Neural cell (in vitro differentiated cells): ENCODE measurements around the gene DTX1. TPM values are rescaled to one million over a fixed set of nuclear protein-coding genes. Genes with fewer than 3 reads are reported as not detected.

ENCODE experiments used
- H2AFZ ChIP-seq: fragments of 200-600, 300-800 bp; sonication (generic), shearing (Covaris generic); 2 replicates; pipeline ENCODE4 v1.6.0; 2014; ENCODE audit warnings: low read depth, mild to moderate bottlenecking, antibody characterized with exemption, low read length, moderate library complexity
- H3F3A ChIP-seq: fragments of 200-600 bp; shearing (Covaris generic); 2 replicates; pipeline ENCODE4 v1.6.1; 2016; ENCODE audit warnings: mild to moderate bottlenecking, moderate library complexity, mixed read lengths, antibody characterized with exemption, low read length; ENCODE audit not compliant: insufficient read depth, poor library complexity, severe bottlenecking
- H3K27ac ChIP-seq: fragments of 200-600, 300-800 bp; sonication (generic), shearing (Covaris generic); 2 replicates; pipeline ENCODE4 v1.5.1; 2014; ENCODE audit warnings: mild to moderate bottlenecking, low read length, moderate library complexity
- H3K27me3 ChIP-seq: fragments of 300-800, 200-600 bp; sonication (generic), shearing (Covaris generic); 2 replicates; pipeline ENCODE4 v1.6.0; 2014; ENCODE audit warnings: mild to moderate bottlenecking, low read depth, low read length, moderate library complexity; ENCODE audit not compliant: insufficient read depth
- H3K36me3 ChIP-seq: fragments of 300-800, 200-600 bp; sonication (generic), shearing (Covaris generic); 2 replicates; pipeline ENCODE4 v1.5.1; 2014; ENCODE audit warnings: mild to moderate bottlenecking, antibody characterized with exemption, low read length, moderate library complexity; ENCODE audit not compliant: insufficient read depth
- H3K4me2 ChIP-seq: fragments of 300-800, 200-600 bp; sonication (generic), shearing (Covaris generic); 2 replicates; pipeline ENCODE4 v1.6.0; 2014; ENCODE audit warnings: mild to moderate bottlenecking, low read length
- H3K4me3 ChIP-seq: fragments of 300-800, 200-600 bp; sonication (generic), shearing (Covaris generic); 2 replicates; pipeline ENCODE4 v1.5.1; 2014; ENCODE audit warnings: mild to moderate bottlenecking, low read length, moderate library complexity
- H3K79me2 ChIP-seq: fragments of 200-600 bp; shearing (Covaris generic); replicated peaks from 2 replicates; pipeline ENCODE4 v1.6.0; 2014; ENCODE audit warnings: mild to moderate bottlenecking, low read length, moderate library complexity; ENCODE audit not compliant: insufficient read depth
- H3K9ac ChIP-seq: fragments of 300-800, 200-600 bp; sonication (generic), shearing (Covaris generic); 2 replicates; pipeline ENCODE4 v1.6.1; 2016; ENCODE audit warnings: mild to moderate bottlenecking, low read length, mixed read lengths
- H3K9me2 ChIP-seq: fragments of 200-600 bp; shearing (Covaris generic); 2 replicates; pipeline ENCODE4 v1.6.1; 2016; ENCODE audit warnings: mild to moderate bottlenecking, low read length, mixed read lengths; ENCODE audit not compliant: insufficient read depth
- H3K9me3 ChIP-seq: fragments of 200-600, 300-800 bp; sonication (generic), shearing (Covaris generic); 2 replicates; pipeline ENCODE4 v1.6.1; 2016; ENCODE audit warnings: mild to moderate bottlenecking, mixed run types, low read length, moderate library complexity, mixed read lengths
- H4K20me1 ChIP-seq: fragments of 200-600 bp; shearing (Covaris generic); 2 replicates; pipeline ENCODE4 v1.6.1; 2016; ENCODE audit warnings: mild to moderate bottlenecking, mixed run types; ENCODE audit not compliant: insufficient read depth
- EP300 ChIP-seq: fragments of 450-650 bp; conservative IDR thresholded peaks from 2 replicates; pipeline ENCODE4 v1.6.1; 2014; ENCODE audit warnings: antibody characterized with exemption, mild to moderate bottlenecking, moderate library complexity; ENCODE audit not compliant: poor library complexity, severe bottlenecking
- EZH2 ChIP-seq: fragments of 200-600, 300-800 bp; shearing (Covaris generic), sonication (generic); IDR thresholded peaks from 2 replicates; pipeline ENCODE4 v1.6.1; 2014; ENCODE audit warnings: antibody characterized with exemption, low read length, borderline replicate concordance, mild to moderate bottlenecking; ENCODE audit not compliant: insufficient read depth, poor library complexity, severe bottlenecking
- MXI1 ChIP-seq: fragments of 450-650 bp; conservative IDR thresholded peaks from 2 replicates; pipeline ENCODE4 v1.6.1; 2014; ENCODE audit warnings: antibody characterized with exemption, mild to moderate bottlenecking; ENCODE audit not compliant: poor library complexity, severe bottlenecking
- POLR2AphosphoS5 ChIP-seq: IDR thresholded peaks from 2 replicates; pipeline ENCODE4 v1.6.1; 2012
- RAD21 ChIP-seq: fragments of 450-650 bp; conservative IDR thresholded peaks from 2 replicates; pipeline ENCODE4 v1.6.1; 2014; ENCODE audit warnings: antibody characterized with exemption, mild to moderate bottlenecking, moderate library complexity
- SMC3 ChIP-seq: fragments of 450-650 bp; conservative IDR thresholded peaks from 2 replicates; pipeline ENCODE4 v1.6.1; 2014; ENCODE audit warnings: antibody characterized with exemption, mild to moderate bottlenecking, moderate library complexity; ENCODE audit not compliant: poor library complexity
- TAF1 ChIP-seq: IDR thresholded peaks from 2 replicates; pipeline ENCODE4 v1.6.1; 2012; ENCODE audit warnings: low read depth
- polyA plus RNA-seq: library from polyadenylated mRNA; depleted of rRNA; stranded (reverse); fragments of >200 nt; gene quantifications from 2 replicates; pipeline ENCODE4 v1.2.3, GENCODE V29; 2014
- TF ChIP-seq, protein P1 (sequence below): fragments of 450-650 bp; IDR thresholded peaks from 2 replicates; pipeline ENCODE4 v1.5.1; 2014; ENCODE audit warnings: antibody characterized with exemption, mild to moderate bottlenecking, moderate library complexity; ENCODE audit not compliant: poor library complexity, severe bottlenecking
- TF ChIP-seq, protein P2 (sequence below): IDR thresholded peaks from 2 replicates; pipeline ENCODE4 v1.6.1; 2012; ENCODE audit warnings: borderline replicate concordance

The DTX1 gene
- polyA plus RNA-seq, 1 donor from 2014 or later: 30.7 TPM

DNA sequence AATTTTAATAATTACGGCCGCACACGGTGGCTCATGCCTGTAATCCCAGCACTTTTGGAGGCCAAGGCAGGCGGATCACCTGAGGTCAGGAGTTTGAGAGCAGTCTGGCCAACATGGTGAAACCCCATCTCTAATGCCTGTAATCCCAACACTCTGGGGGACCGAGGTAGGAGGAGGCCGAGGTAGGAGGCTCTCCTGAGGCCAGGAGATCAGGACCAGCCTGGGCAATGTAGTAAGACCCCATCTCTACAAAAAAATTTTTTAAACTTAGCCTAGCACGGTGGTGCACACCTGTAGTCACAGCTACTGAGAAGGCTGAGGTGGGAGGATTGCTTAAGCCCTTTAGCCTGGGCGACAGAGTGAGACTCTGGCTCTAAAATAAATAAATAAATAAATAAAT lies 87.4 kb downstream of the DTX1 start:
- Histone ChIP-seq H3K9me3 (no peaks in the 10 kb centered on the region), H3K4me2 (no peak overlapping the region), H3K9ac (no peak overlapping the region), H3K27me3 (no peaks in the 10 kb centered on the region), H3K27ac (no peak overlapping the region), H2AFZ (no peak overlapping the region), H4K20me1 (no peaks in the 10 kb centered on the region), H3K79me2 (no peaks in the 10 kb centered on the region), H3K36me3 (no peaks in the 10 kb centered on the region), H3F3A (no peaks in the 10 kb centered on the region), H3K4me3 (no peak overlapping the region), H3K9me2 (no peaks in the 10 kb centered on the region)
- TF ChIP-seq TAF1: no peak
- no peak for TF ChIP-seq SMC3
- TF ChIP-seq EZH2: no peak

DNA sequence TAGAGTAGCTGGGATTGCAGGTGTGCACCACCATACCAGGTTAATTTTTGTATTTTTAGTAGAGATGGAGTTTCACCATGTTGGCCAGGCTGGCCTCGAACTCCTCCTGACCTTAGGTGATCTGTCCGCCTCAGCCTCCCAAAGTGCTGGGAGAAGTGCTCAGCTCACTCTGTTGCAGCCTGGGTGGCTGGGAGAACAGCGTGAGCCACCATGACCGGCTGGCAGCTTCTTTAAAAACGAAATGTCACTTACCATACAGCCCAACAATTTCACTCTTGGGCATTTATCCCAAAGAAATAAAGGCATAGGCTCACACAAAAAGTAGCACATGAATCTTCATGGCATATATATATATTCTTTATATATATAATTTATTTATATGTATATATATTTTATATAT lies 88.3 kb downstream of the DTX1 start:
- Histone ChIP-seq H3K9ac (no peak overlapping the region), H3F3A (no peaks in the 10 kb centered on the region), H3K79me2 (no peaks in the 10 kb centered on the region), H3K27me3 (no peaks in the 10 kb centered on the region), H2AFZ (no peak overlapping the region), H3K36me3 (no peaks in the 10 kb centered on the region), H3K4me3 (no peak overlapping the region), H3K4me2 (no peak overlapping the region), H3K27ac (no peak overlapping the region), H3K9me3 (no peaks in the 10 kb centered on the region), H4K20me1 (no peaks in the 10 kb centered on the region), H3K9me2 (no peaks in the 10 kb centered on the region)
- TF ChIP-seq SMC3 (no peak), EZH2 (no peak), EP300 (no peak), MXI1 (no peak), TAF1 (no peak), POLR2AphosphoS5 (no peak), RAD21 (no peak)
- TF ChIP-seq, protein P1, sequence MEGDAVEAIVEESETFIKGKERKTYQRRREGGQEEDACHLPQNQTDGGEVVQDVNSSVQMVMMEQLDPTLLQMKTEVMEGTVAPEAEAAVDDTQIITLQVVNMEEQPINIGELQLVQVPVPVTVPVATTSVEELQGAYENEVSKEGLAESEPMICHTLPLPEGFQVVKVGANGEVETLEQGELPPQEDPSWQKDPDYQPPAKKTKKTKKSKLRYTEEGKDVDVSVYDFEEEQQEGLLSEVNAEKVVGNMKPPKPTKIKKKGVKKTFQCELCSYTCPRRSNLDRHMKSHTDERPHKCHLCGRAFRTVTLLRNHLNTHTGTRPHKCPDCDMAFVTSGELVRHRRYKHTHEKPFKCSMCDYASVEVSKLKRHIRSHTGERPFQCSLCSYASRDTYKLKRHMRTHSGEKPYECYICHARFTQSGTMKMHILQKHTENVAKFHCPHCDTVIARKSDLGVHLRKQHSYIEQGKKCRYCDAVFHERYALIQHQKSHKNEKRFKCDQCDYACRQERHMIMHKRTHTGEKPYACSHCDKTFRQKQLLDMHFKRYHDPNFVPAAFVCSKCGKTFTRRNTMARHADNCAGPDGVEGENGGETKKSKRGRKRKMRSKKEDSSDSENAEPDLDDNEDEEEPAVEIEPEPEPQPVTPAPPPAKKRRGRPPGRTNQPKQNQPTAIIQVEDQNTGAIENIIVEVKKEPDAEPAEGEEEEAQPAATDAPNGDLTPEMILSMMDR: no peak
- TF ChIP-seq, protein P2, sequence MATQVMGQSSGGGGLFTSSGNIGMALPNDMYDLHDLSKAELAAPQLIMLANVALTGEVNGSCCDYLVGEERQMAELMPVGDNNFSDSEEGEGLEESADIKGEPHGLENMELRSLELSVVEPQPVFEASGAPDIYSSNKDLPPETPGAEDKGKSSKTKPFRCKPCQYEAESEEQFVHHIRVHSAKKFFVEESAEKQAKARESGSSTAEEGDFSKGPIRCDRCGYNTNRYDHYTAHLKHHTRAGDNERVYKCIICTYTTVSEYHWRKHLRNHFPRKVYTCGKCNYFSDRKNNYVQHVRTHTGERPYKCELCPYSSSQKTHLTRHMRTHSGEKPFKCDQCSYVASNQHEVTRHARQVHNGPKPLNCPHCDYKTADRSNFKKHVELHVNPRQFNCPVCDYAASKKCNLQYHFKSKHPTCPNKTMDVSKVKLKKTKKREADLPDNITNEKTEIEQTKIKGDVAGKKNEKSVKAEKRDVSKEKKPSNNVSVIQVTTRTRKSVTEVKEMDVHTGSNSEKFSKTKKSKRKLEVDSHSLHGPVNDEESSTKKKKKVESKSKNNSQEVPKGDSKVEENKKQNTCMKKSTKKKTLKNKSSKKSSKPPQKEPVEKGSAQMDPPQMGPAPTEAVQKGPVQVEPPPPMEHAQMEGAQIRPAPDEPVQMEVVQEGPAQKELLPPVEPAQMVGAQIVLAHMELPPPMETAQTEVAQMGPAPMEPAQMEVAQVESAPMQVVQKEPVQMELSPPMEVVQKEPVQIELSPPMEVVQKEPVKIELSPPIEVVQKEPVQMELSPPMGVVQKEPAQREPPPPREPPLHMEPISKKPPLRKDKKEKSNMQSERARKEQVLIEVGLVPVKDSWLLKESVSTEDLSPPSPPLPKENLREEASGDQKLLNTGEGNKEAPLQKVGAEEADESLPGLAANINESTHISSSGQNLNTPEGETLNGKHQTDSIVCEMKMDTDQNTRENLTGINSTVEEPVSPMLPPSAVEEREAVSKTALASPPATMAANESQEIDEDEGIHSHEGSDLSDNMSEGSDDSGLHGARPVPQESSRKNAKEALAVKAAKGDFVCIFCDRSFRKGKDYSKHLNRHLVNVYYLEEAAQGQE: no peak
